Measurements from ENCODE around the gene MTFMT. TPM values are rescaled to one million over a fixed set of nuclear protein-coding genes. Genes with fewer than 3 reads are reported as not detected.

MTFMT gene
- total RNA-seq, 1 donor: 7.8 TPM

GRCh38 chr15:64991536-64992135 is 37.8 kb downstream of the MTFMT start:
- Histone ChIP-seq H3K4me3 (ENCODE audit: low read length) (no peak overlapping the region), H3K9me3 (ENCODE audit: low read depth, low read length) (no peaks in the 10 kb centered on the region), H3K4me1 (ENCODE audit: insufficient read depth, low read length) (peaks cover 28% of the 10 kb centered on the region), H3K27me3 (ENCODE audit: insufficient read depth, low read length) (no peaks in the 10 kb centered on the region)

- H3K4me1 ChIP-seq (ENCODE audit: insufficient read depth, low read length): peaks cover 42% of the 10 kb centered on the region
- peak overlapping the region; percentile 94 for H3K4me3 ChIP-seq (ENCODE audit: low read length)
- no peaks in the 10 kb centered on the region for H3K27me3 ChIP-seq (ENCODE audit: insufficient read depth, low read length)
- H3K9me3 ChIP-seq (ENCODE audit: low read depth, low read length): no peaks in the 10 kb centered on the region
Measured at GRCh38 chr15:64990168-64990470, 39.3 kb downstream of the MTFMT start.

DNA sequence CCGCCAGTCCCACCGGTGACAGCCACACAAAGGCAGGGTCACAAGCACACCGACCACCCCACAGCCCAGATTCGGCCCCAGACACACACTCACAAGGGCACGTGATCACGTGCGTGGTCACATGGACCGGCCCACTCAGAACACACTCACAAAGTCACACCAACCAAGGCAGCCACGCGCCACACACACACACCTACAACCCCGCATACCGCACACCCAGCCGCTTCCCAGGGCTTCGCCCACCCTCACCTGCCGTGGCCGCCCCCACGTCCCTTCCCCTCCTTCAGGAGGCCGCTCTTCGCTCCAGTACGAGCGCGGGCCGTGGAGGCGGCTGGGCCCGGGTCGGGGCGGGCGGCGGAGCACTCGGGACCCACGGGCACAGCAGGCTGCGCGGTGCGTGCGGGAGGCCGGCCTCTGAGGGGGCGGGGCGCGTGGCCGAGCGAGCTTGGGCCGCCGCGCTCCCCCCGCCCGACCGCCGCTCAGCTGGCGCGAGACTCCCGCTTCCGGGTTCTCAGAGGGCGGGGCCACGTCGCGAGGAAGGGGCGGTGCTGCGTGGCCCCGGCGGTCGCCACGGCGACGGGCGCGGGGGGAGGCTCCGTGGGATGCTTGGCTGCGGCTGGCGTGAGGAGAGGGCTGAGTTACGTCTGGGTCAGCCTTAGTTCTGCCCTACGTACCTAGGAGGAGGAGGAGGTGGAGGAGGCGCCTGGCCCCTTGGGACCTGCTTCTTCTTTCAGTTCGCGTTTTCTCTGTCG is 39.8 kb downstream of the MTFMT start, which contains the start of gene SPG21:
Gene SPG21 (minus strand): TSS at position 499 of the 752 bp plus-strand sequence. CDS start 6,345 bp downstream, outside the sequence.
- H3K4me3 ChIP-seq (ENCODE audit: low read length): peak within 1 kb of the TSS; percentile 94
- H3K9me3 ChIP-seq (ENCODE audit: low read depth, low read length): no peaks in the 10 kb centered on the region
- H3K4me1 ChIP-seq (ENCODE audit: insufficient read depth, low read length): peaks cover 48% of the 10 kb centered on the region
- no peaks in the 10 kb centered on the region for H3K27me3 ChIP-seq (ENCODE audit: insufficient read depth, low read length)

GRCh38 chr15:64987136-64987535 is 42.3 kb downstream of the MTFMT start:
- no peaks in the 10 kb centered on the region for H3K27me3 ChIP-seq (ENCODE audit: insufficient read depth, low read length)
- no peaks in the 10 kb centered on the region for H3K9me3 ChIP-seq (ENCODE audit: low read depth, low read length)
- no peak overlapping the region for H3K4me3 ChIP-seq (ENCODE audit: low read length)
- H3K4me1 ChIP-seq (ENCODE audit: insufficient read depth, low read length): peaks cover 62% of the 10 kb centered on the region

GRCh38 chr15:64985366-64986033 is 43.9 kb downstream of the MTFMT start:
- peak overlapping the region; percentile 1 for H3K4me3 ChIP-seq (ENCODE audit: low read length)
- no peaks in the 10 kb centered on the region for H3K27me3 ChIP-seq (ENCODE audit: insufficient read depth, low read length)
- H3K4me1 ChIP-seq (ENCODE audit: insufficient read depth, low read length): peaks cover 66% of the 10 kb centered on the region

GRCh38 chr15:64982472-64982871 is 47.0 kb downstream of the MTFMT start:
- Histone ChIP-seq H3K9me3 (ENCODE audit: low read depth, low read length) (no peaks in the 10 kb centered on the region), H3K27me3 (ENCODE audit: insufficient read depth, low read length) (no peaks in the 10 kb centered on the region), H3K4me3 (ENCODE audit: low read length) (no peak overlapping the region), H3K4me1 (ENCODE audit: insufficient read depth, low read length) (peaks cover 44% of the 10 kb centered on the region)

More at GRCh38 chr15:64985366-64986033, 43.9 kb downstream of the MTFMT start:
- no peaks in the 10 kb centered on the region for H3K9me3 ChIP-seq (ENCODE audit: low read depth, low read length)

DNA sequence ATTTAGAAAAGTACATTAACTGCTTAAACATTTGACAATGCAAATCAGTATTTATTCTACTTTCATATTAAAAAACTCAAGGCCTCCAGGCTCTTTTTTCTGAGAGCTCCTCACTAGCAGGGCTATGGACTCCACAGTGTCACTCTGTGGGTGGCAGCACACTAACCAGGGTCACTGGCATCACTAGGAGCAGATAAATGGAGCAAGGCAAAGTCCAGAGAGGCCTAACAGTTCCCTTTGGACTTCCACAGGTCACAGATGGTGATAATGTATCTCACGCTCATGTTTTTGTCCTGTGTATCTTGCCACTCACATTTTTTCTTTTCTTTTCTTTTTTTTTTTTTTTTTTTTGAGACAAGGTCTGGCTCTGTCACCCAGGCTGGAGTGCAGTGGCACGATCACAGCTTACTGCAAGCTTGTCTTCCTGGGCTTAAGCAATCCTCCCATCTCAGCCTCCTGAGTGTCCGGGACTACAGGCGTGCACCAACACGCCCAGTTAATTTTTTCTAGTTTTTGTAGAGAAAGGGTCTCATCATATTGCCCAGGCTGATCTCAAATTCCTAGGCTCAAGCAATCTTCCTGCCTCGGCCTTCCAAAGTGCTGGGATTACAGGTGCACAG is 47.5 kb downstream of the MTFMT start:
- no peaks in the 10 kb centered on the region for H3K9me3 ChIP-seq (ENCODE audit: low read depth, low read length)
- no peak overlapping the region for H3K4me3 ChIP-seq (ENCODE audit: low read length)
- no peaks in the 10 kb centered on the region for H3K27me3 ChIP-seq (ENCODE audit: insufficient read depth, low read length)
- peaks cover 41% of the 10 kb centered on the region for H3K4me1 ChIP-seq (ENCODE audit: insufficient read depth, low read length)

DNA sequence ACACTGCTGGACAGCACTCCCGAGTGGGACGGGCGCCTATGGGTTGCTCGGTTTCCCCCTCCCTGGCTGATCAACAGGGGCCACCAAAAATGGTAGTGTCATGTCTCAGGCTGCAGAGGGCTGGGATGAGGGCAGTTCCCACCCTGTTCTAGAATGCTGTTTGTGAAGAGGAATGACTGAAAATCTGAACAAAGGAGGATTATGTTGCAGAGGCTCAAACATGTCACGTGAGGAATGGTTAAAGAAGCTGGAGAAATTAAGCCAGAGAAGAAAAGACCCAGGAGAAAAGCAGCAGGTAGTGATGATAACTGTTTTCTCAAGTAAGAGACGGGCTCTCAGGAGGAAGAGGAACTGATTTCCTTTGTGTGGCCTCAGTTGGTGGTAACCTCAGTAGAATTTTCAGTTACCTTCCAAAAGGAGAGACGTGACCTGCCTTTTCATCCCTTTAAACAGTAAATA is 50.2 kb downstream of the MTFMT start:
- no peaks in the 10 kb centered on the region for H3K27me3 ChIP-seq (ENCODE audit: insufficient read depth, low read length)
- H3K4me1 ChIP-seq (ENCODE audit: insufficient read depth, low read length): peaks cover 17% of the 10 kb centered on the region
- H3K4me3 ChIP-seq (ENCODE audit: low read length): no peak overlapping the region
- H3K9me3 ChIP-seq (ENCODE audit: low read depth, low read length): no peaks in the 10 kb centered on the region

GRCh38 chr15:64975390-64975789 is 54.0 kb downstream of the MTFMT start:
- H3K9me3 ChIP-seq (ENCODE audit: low read depth, low read length): no peaks in the 10 kb centered on the region
- peaks cover 4% of the 10 kb centered on the region for H3K4me1 ChIP-seq (ENCODE audit: insufficient read depth, low read length)
- H3K4me3 ChIP-seq (ENCODE audit: low read length): no peak overlapping the region
- no peaks in the 10 kb centered on the region for H3K27me3 ChIP-seq (ENCODE audit: insufficient read depth, low read length)

GRCh38 chr15:64970698-64971097 is 58.7 kb downstream of the MTFMT start:
- H3K27me3 ChIP-seq (ENCODE audit: insufficient read depth, low read length): no peaks in the 10 kb centered on the region
- H3K4me3 ChIP-seq (ENCODE audit: low read length): no peak overlapping the region
- no peaks in the 10 kb centered on the region for H3K9me3 ChIP-seq (ENCODE audit: low read depth, low read length)
- H3K4me1 ChIP-seq (ENCODE audit: insufficient read depth, low read length): peaks cover 4% of the 10 kb centered on the region

DNA sequence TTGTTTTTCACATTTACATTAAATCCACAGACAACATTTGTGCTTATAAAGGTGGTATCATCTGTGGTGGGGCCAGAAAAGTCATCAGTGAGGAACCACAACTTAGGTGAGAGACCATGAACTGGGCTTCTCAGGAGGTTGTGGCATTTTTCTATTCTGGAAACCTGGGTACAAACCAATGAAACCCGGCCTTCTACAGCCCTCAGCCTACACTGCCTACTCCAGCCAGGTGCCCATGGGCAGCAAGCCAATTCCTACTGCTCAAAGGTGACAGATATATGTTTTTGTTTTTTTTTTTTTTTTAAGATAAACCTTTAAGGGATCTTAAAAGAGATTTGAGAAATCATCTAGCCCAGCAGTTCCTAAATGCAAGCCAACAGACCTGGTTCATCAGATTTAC is 60.0 kb downstream of the MTFMT start:
- Histone ChIP-seq H3K4me1 (ENCODE audit: insufficient read depth, low read length) (peaks cover 4% of the 10 kb centered on the region), H3K9me3 (ENCODE audit: low read depth, low read length) (no peaks in the 10 kb centered on the region), H3K4me3 (ENCODE audit: low read length) (no peak overlapping the region), H3K27me3 (ENCODE audit: insufficient read depth, low read length) (no peaks in the 10 kb centered on the region)

- Histone ChIP-seq H3K9me3 (ENCODE audit: low read depth, low read length) (no peaks in the 10 kb centered on the region), H3K27me3 (ENCODE audit: insufficient read depth, low read length) (no peaks in the 10 kb centered on the region), H3K4me3 (ENCODE audit: low read length) (no peak overlapping the region), H3K4me1 (ENCODE audit: insufficient read depth, low read length) (no peaks in the 10 kb centered on the region)
Measured at GRCh38 chr15:64961013-64961412, 68.4 kb downstream of the MTFMT start.

DNA sequence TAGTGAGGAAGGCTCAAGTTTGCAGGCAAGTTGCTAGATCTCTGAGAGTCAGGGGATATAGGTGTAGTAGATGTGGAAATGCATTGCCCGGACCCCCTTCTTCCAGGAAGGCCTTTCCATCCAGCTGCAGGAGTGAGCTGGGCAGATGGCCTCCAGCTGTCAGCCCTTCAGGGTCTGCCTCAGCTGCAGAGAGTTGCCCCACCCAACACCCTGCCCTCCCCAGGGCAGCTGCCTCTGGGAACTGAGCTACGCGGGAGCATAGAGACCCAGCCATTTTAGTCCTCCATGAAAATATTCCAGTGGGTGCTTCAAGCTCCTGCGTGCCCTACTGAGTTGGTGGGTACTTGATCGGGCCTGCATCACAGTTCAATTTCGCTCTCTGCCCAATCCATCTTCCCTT is 69.3 kb downstream of the MTFMT start:
- Histone ChIP-seq H3K9me3 (ENCODE audit: low read depth, low read length) (no peaks in the 10 kb centered on the region), H3K27me3 (ENCODE audit: insufficient read depth, low read length) (no peaks in the 10 kb centered on the region), H3K4me3 (ENCODE audit: low read length) (no peak overlapping the region), H3K4me1 (ENCODE audit: insufficient read depth, low read length) (no peaks in the 10 kb centered on the region)

DNA sequence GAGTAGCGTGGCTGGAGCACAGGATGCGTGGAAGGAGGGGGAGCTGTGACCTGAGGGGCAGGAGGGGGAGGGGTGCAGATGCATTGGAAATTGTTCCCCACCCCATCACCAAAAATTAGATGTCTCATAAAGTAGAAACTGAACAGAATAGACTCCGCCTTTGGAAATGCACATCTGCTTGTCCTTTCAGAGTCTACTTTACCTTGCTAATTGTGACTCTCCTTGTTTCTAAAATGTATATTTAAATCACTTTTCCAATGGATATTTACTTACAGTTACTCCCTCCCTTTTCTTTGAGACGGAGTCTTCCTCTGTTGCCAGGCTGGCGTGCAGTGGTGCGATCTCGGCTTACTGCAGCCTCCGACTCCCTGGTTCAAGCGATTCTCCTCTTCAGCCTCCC is 70.3 kb downstream of the MTFMT start:
- no peak overlapping the region for H3K4me3 ChIP-seq (ENCODE audit: low read length)
- no peaks in the 10 kb centered on the region for H3K4me1 ChIP-seq (ENCODE audit: insufficient read depth, low read length)
- H3K9me3 ChIP-seq (ENCODE audit: low read depth, low read length): no peaks in the 10 kb centered on the region
- H3K27me3 ChIP-seq (ENCODE audit: insufficient read depth, low read length): no peaks in the 10 kb centered on the region

GRCh38 chr15:64954395-64954794 is 75.0 kb downstream of the MTFMT start:
- Histone ChIP-seq H3K4me1 (ENCODE audit: insufficient read depth, low read length) (no peaks in the 10 kb centered on the region), H3K4me3 (ENCODE audit: low read length) (no peak overlapping the region), H3K9me3 (ENCODE audit: low read depth, low read length) (peaks cover 4% of the 10 kb centered on the region), H3K27me3 (ENCODE audit: insufficient read depth, low read length) (no peaks in the 10 kb centered on the region)
